WTC11 (cell line): Measurements from ENCODE around the gene BCL7A.

ENCODE experiments used
- CREB1 ChIP-seq: sonication (generic); formaldehyde crosslinking; IDR thresholded peaks from 2 replicates; pipeline ENCODE4 v1.8.0; 2023; ENCODE audit warnings: mild to moderate bottlenecking, missing genetic modification reagents
- CTCF ChIP-seq: fragments of 200-600 bp; IDR thresholded peaks from 2 replicates; pipeline ENCODE4 v1.8.0; 2022; ENCODE audit warnings: antibody characterized with exemption
- E2F5 ChIP-seq: sonication (generic); formaldehyde crosslinking; IDR thresholded peaks from 2 replicates; pipeline ENCODE4 v1.8.1; 2022; ENCODE audit warnings: mild to moderate bottlenecking, moderate library complexity, missing genetic modification reagents
- ELF4 ChIP-seq: sonication (generic); formaldehyde crosslinking; IDR thresholded peaks from 2 replicates; pipeline ENCODE4 v1.8.1; 2022; ENCODE audit warnings: low read depth, mild to moderate bottlenecking, moderate library complexity, missing genetic modification reagents
- ESRRA ChIP-seq: sonication (generic); formaldehyde crosslinking; IDR thresholded peaks from 2 replicates; pipeline ENCODE4 v1.8.1; 2022; ENCODE audit warnings: mild to moderate bottlenecking, missing genetic modification reagents, borderline replicate concordance
- FOXP1 ChIP-seq: sonication (generic); formaldehyde crosslinking; IDR thresholded peaks from 2 replicates; pipeline ENCODE4 v1.8.0; 2022; ENCODE audit warnings: missing genetic modification reagents, mild to moderate bottlenecking, moderate library complexity, borderline replicate concordance
- JUN ChIP-seq: sonication (generic); formaldehyde crosslinking; IDR thresholded peaks from 2 replicates; pipeline ENCODE4 v1.8.0; 2023; ENCODE audit warnings: mild to moderate bottlenecking, missing genetic modification reagents
- MYBL2 ChIP-seq: sonication (generic); formaldehyde crosslinking; IDR thresholded peaks from 2 replicates; pipeline ENCODE4 v1.8.1; 2023; ENCODE audit warnings: mild to moderate bottlenecking, moderate library complexity, missing genetic modification reagents
- USF2 ChIP-seq: sonication (generic); formaldehyde crosslinking; IDR thresholded peaks from 2 replicates; pipeline ENCODE4 v1.8.1; 2023; ENCODE audit warnings: mild to moderate bottlenecking, missing genetic modification reagents, moderate library complexity
- ZNF423 ChIP-seq: fragments of 250-450 bp; sonication (Bioruptor Pico); IDR thresholded peaks from 2 replicates; pipeline ENCODE4 v2.1.2; 2022; ENCODE audit warnings: mild to moderate bottlenecking, moderate library complexity
- ZNF512 ChIP-seq: sonication (generic); formaldehyde crosslinking; IDR thresholded peaks from 2 replicates; pipeline ENCODE4 v1.8.1; 2022; ENCODE audit warnings: missing genetic modification reagents, borderline replicate concordance

GRCh38 chr12:122107261-122107660 is 85.6 kb downstream of the BCL7A start:
- TF ChIP-seq CTCF (no peak), E2F5 (no peak), CREB1 (CRISPR knock-in tag) (no peak), ELF4 (CRISPR knock-in tag) (no peak), ZNF423 (CRISPR knock-in tag) (no peak), ZNF512 (CRISPR knock-in tag) (no peak), USF2 (CRISPR knock-in tag) (no peak), MYBL2 (CRISPR knock-in tag) (no peak), ESRRA (CRISPR knock-in tag) (no peak), JUN (CRISPR knock-in tag) (no peak), FOXP1 (CRISPR knock-in tag) (no peak)
